ENCODE results near the gene CGNL1.

Gene CGNL1

DNA sequence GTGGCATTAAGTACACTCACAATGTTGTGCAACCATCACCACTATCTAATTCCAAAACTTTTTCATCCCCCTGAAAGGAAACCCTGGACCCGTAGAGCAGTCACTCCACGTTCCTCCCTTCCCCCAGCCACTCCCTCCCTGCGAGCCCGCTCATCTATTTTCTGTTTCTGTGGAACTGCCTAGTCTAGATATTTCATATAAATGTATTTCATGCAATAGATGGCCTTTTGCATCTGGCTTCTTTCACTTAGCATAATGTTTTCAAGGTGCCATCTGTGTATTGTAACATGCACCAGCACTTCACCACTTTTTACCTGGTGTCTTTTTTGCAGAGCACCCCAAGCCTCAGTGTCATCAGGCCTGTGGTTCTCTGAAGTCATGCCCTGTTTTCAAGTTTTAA, 10.7 kb downstream of the CGNL1 start:
- DNase-seq (ENCODE audit: low read depth in 2 of 2): no peak

DNA sequence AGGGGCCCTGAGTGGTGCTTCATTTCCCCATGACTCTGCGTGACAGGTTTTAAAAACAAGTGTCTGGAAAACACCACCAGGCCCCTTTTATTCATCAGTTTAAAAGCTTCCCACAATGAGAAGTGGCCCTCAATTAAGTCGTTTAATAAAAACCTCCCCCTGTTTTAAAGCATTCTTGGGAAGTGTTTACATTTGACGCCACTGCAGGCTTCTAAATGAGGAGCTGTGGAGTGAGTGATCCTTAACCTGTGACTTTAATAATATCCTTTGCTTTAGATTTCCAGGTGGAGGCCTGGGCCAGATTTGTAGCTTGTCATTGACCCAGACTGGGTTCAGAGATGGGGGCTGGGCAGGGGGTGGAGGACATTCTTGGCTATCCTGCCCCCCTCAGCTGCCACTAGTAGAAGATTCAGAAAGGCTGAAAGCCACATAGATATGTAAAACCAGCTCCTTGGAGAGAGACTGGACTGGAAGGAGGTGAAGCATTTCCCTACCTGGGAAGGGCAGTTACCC, 11.3 kb downstream of the CGNL1 start:
- no peak for DNase-seq (ENCODE audit: low read depth in 2 of 2)

DNA sequence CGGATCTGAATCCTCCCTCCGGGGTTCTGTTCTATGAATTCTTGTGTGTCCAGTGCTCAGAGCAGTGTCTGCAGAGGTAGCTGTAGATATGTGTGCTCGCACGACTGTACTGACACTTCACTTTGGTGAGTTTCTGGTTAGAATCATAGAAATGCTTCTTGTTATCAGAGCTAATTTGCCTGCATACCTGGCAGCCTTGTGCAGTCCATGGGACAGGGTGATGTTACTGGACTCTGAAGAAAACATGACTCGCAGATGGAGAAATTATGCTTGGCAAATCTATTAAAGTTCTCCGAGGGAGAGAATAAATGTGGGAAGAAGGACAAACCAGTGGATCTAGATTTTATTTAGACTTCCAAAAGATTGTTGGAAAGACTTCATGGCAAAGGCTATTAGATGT, 12.2 kb downstream of the CGNL1 start:
- DNase-seq (ENCODE audit: low read depth in 2 of 2): no peak

DNA sequence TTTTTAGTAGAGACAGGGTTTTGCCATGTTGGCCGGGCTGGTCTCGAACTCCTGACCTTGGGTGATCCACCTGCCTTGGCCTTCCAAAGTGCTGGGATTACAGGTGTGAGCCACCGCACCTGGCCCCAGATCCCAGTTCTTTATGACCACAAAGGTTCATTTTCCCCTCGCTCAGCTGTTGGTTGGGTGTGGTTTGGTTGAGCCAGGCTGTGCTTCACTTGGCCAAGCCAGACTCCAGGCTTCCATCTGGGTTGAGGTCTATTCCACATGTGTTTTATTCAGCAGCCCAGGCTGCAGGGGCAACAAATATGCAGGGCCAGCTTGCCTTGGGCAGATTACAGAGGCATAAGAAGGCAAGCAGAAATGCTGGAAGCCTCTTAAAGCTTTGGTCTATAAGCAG, 13.7 kb downstream of the CGNL1 start:
- no peak for DNase-seq (ENCODE audit: low read depth in 2 of 2)

DNA sequence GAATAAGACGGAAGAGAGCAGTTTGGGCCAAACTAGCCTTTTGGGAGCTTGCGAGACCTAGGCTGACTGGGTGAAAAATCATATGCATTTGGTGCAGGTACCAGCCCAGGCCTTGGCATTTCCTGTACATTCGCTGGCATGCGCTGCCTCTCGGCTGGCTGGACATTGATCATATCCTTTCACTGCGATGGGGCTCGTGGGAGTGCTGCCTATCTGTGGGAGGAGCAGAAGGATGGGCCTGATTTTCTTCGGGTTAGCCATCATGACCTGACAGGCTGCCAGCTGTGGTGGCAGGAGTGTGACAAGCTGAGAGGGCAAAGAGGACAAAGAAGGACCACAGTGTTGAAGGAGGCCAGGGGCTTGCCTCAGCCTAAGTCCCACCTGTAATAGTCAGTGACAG, 14.3 kb downstream of the CGNL1 start:
- no peak for DNase-seq (ENCODE audit: low read depth in 2 of 2)

DNA sequence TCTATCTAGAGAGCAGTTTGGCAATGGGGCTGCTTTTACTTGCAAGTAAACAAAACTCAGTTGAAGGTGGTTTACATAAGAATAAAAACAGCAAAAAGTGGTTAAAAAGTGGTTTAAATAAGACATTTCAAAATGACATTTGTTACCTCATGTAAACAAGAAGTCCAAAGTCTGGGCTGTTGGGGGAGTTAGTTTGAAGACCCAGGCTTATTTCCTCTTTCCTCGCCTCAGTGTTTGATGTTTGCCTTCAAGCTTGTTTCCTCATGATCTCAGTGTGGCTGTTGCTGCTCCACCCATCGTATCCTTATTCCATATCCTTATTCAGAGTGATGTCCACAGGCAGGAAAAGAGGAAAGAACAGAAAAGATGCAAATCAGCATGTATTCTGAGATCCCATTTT, 15.2 kb downstream of the CGNL1 start:
- no peak for DNase-seq (ENCODE audit: low read depth in 2 of 2)

DNA sequence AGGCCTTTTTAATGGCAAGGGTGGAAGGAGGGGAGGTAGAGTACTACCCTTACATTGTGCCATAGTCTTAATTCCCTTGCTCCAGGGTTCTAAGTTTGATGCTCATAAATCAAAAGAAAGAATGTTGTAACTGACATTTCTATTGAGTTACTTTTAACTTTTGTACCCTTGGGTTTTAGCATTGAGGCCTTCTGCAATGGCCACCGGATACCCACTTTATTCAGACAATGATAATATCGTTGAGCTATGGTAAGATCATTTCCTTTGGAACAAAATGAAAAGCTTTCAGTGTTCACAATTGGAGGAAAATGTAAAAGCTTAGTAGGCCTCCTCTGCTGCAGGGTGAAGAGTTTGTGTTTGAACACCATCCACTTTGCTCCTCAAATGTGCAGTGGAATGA, 16.8 kb downstream of the CGNL1 start:
- DNase-seq (ENCODE audit: low read depth in 2 of 2): no peak

DNA sequence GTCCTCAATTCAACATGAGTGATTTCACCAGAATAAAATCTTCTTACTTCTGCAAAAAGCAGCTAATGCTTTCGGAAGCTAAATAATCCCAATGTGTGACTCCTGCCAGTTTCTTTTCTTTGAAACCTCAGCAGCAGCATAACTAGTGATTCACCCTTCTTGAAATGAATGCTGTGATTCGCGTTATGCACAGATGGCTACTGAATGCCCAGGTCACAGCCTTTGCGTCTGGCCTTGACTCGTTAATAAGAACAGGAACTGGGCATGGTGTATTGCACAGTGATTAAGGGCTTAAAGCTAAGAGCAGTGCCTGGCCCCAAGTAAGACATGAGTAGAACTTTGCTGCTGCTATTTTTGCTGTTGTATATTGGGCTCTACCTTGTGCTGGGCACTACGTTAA, 19.0 kb downstream of the CGNL1 start:
- no peak for DNase-seq (ENCODE audit: low read depth in 2 of 2)

DNA sequence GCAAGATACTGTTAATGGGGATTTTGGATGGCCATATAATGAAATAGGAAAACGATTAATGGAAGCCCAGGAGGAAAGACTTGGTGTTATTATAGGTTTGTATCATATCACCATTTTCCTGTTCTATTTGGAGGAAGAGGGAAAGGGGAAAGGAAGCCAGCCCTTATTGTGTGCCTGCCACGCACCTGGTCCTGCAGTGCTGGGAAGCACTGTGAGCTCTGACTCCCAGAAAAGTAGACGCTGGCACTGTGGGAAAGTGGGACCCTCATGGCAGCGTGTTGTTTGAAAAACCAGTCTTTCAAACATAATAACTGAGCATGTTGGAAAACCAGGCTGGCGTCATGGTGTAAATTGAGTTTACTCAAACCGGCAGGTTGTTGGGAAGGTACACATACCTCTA, 22.0 kb downstream of the CGNL1 start:
- DNase-seq (ENCODE audit: low read depth in 2 of 2): no peak

DNA sequence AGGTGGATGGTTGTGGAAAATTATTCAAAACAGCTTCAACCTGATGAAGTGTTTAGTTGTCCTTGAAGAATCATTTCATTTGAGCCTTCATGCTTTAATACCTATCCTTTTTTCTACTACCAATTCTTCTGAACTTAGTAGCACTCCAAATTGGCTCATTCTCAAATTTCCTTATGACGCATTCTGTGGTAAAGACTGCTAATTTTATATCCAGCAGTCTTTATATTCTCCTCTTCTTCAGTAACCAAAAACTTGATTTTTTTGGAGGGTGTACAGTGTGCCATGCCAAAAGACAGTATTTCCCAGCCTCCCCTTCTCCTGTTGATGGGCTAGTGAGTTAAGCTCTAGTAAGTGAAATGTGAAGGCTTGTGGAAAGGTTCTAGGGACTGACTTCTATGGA, 25.2 kb downstream of the CGNL1 start:
- DNase-seq (ENCODE audit: low read depth in 2 of 2): no peak

DNA sequence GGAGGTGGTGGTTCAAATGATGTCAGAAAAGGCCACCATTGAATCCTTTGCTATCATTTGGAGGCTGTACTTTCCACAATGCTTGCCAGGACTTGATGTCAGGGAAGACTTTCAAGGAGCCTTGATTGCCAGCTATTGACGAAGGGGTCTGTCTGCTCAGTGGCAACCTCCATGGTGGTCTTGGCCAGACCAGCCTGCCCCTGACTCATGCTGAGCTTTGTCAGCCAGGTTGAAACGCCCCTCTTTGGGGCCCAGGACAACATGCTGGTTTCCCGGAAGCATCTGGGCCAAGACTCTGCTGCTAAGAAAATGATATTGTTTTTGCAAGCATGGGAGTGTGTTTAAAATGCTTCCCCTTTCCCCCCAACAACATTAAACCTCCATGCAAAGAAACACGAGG, 26.7 kb downstream of the CGNL1 start:
- no peak for DNase-seq (ENCODE audit: low read depth in 2 of 2)

DNA sequence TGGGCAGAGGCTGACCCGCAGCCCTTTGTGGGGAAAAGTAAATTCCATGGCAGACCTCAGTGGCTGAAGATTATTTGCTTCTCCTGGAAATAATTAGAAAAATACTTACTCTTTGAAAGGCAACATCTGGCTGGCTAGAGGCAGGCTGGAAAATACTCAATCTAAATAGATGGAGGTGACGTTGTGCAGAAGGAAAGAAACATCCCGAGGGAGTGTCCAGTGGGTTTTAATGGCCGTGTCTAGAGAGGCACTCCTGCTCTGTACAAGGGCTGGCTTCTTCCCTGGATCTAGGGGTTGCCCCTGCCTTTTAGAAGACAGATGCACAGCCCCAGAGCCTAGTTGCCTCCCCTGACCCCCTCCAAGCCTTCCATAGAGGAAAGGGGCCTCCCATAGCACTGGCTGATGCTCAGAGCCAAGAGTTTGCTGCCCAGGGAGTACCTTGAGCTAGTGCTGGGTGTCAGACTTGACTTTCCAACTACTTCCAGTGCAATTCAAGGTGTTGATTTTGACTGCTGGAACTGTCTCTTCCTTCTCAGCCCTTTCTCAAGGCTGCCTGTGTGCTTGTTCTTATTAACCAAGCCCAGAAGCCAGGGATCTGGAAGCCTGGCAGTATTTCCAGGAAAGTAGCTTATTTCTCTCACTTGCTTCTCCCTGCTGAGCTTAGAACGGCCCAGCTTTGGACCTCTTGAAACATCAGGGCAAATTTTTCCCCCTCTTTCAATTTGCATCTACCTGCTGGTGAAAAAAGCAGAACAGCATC, 27.4 kb downstream of the CGNL1 start:
- DNase-seq (ENCODE audit: low read depth in 2 of 2): no peak

DNA sequence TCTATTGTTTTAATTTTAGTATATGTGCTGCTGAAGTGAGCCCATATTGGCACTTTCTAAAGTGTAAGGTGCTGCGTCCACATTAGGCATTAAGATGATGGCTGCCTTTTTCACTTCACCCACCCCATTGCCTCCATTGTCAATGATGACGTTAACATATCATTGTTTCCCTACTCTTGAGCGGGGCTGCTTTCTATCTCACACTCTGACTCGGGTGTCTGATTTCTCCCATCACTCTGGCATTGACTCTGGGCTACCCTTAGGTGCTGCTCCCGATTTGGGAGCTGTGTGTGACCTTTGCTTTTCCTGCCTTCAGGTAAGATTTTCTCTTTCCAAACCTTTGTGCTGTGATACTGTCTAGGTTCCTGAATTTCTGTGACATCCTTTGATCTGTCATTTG, 28.8 kb downstream of the CGNL1 start:
- no peak for DNase-seq (ENCODE audit: low read depth in 2 of 2)

DNA sequence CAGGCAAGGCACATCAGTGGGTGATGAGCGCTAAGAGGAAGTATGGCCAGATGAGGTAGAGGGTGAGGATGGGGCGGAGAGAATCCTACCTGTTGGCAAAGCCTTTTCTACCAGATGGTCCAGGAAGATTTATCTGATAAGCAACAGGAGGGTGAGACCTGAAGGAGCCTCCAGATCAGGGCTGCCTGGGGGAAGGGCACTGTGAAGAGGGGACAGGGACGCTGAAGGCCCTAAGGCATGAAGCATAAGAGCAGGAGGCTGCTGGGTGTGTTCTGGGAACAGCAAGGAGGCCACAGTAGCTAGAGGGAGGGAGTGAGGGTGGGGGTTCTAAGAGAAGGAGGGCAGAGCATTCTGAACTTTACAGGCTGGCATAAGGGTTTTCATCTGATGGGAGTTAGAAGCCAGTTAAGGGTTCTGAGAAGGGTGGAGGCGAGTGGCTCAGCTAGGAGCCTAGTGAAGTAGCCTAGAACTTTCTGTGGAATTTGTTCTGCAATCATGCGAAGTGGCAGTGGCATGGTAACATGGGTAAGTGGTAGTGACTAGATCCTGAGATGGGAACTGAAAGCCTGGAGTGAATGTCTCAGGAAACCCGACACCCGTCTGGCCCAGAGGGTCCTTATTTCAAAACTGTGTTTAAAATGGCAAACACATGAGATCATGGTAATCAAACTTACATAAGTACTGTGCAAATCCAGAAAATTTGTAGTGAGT, 29.9 kb downstream of the CGNL1 start:
- DNase-seq (ENCODE audit: low read depth in 2 of 2): no peak

DNA sequence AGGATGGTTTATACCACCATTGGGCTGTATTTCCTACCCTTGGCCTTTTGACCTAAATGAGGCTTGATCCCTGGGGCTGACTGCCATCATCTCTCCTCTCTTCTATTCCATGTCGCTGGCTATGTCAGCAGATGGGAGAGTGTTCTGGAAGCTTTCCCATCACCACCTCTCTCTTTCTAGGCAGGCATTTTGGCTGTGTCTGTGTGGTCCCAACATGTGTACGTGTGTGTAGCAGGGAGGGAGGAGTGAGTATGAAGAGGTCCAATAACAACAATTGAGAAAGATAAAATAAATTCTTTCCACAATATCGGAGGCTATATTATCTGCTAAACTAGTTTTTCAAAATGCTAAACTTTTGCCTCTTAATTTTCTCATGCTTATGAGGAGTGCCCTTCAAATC, 34.1 kb downstream of the CGNL1 start:
- DNase-seq (ENCODE audit: low read depth in 2 of 2): no peak

DNA sequence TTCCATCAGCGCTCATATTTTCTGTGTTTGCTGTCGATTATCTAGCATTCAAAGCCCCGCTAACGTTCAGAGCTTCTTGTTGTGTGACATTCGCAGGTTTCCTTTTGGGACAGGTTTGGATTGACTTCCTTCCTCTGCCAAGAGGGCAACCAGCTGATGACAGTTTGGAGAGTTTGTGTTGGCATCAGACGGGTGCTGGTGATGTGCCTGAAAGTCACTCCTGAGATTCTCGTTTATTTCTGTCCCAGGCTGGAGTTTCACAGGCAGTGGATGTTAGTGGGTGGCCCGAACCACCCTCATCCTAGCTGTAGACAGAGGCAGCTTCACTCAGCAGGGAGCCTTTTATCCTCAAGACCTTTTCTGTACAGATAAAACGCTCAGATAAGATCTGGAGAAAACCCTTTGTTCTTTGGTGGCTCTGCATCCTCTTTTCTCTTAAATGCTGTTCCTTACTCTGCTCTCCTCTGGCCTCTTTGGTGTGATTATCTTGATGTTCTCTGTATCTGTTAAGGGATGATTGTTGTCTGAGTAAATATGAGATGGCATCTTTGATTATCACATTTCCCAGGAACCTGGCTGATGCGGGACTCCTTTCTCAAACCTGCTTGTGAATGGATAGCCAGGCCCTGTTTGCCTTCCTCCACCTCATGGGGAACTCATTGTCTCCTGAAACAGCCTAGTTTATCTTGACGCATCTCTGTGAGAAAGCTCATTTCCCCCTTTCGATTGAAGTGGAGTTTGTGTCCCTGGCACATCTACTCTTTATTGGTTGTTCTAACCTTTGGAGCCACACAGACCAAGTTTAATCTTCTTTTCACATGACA, 35.9 kb downstream of the CGNL1 start:
- DNase-seq (ENCODE audit: low read depth in 2 of 2): no peak

DNA sequence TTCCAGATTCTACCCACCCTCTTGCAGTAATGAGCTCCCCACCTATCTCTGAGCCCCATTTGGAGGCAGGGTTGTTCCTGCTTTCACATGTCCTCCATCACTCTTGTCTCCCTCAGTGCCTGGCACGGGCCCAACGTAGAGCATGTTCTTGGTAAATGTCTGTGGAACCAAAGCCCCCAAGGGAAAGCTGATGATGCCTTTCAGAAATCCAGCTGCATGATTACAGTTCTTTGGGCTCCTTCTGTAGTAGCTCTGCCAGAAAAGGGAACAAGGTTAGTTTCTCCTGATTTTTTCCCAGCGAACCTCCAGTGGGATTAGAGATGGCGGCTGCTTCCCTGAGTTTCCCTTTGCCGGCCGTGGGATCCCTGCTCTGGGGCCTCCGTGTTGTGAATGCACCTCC, 39.3 kb downstream of the CGNL1 start:
- no peak for DNase-seq (ENCODE audit: low read depth in 2 of 2)

DNA sequence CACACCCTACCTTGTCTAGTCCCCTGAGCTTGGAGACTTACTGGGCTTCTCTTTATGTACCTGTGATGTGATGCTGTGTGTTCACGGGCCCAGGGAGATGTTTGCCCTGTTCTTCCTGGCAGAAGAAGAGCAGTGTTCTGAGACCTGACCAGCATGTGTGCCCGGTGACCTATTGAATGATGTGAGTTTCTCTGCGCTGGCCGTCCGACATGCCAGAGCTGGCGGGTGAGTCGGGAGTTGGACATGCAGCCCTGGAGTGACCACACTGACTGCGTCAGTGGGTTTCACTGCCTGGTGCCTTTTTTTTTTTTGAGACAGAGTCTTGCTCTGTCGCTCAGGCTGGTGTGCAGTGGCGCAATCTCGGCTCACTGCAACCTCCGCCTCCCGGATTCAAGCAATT, 42.3 kb downstream of the CGNL1 start:
- no peak for DNase-seq (ENCODE audit: low read depth in 2 of 2)

DNA sequence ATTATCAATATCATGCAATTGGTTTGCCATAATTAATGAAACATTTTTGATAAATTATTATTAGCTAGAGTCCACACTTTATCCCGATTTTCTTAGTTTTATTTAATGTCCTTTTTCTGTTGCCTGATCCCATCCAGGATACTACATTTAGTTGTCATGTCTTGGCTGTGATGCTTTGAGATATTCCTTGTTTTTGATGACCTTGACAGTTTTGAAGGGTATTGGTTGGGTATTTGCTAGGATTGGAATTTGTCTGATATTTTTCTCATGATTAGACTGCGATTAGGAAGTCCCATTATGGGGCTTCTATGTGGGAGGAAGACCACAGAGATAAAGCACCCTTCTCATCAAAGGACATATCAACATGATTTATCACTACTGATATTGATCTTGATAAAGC, 43.0 kb downstream of the CGNL1 start:
- no peak for DNase-seq (ENCODE audit: low read depth in 2 of 2)

DNA sequence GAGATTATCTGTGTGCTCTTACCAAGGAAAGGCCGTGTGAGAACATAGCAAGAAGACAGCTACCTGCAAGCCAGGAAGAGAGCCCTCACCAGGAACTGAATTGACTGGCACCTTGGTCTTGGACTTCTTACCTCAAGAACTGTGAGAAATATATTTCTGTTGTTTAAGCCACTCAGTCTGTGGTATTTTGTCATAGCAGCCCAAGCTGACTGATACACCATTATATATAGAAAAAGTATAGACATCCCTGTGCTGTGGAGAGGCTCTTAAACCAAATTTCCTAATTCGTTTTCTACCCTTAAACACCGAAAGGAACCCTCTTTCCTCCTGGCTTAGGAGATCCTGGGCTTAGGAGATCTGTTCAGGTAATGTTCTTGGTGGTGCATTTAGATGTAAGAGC, 44.8 kb downstream of the CGNL1 start:
- DNase-seq (ENCODE audit: low read depth in 2 of 2): no peak

DNA sequence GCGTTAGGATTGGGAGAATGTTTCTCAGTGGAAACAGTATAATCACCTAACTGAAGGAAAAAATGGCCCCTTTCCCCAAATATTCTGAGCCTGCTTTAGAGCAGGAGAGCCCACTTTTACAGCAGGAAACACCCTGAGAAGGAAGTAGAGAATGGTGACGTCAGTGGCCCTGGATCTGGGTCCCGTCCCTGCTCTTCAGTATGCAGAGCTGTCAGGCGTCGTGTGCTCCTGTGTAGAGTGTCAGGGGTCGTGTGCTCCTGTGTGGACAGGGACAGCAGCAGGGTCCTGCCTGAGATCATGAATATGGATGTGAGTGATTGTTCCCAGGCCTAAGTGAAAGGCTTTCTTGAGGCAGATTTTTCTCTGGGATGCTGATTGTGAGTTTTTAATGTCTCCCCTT, 45.2 kb downstream of the CGNL1 start:
- DNase-seq (ENCODE audit: low read depth in 2 of 2): no peak

DNA sequence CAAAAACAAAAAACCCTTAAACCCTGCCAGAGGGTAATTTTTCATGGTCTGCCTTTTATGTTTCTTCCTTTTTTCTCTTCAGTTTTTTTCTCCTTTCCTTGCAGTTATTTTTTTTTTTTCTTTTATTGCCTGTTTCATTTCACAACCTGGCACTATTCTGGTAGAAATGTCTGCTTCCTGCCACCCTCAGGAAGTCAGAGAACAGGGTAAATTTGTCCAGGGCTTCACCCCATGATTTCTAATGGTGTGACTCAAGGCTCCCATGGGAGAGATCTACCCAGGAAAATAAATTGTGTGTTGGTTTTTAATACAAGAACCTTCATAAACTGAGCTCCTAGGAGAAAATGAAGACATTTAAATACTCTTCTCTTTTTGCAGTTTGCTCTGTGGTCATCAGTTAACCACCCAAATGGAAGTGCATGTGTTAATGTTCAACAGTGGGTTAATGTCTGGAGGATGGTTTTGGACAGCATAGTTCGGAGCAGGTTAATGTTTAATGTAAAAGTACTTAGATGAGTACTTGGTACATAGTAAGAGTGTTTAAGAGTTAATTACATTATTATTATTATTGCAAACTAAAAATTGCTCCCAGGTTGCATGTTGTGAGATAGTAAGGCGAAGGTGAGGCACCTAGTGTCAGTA, 45.9 kb downstream of the CGNL1 start:
- no peak for DNase-seq (ENCODE audit: low read depth in 2 of 2)

All from activated CD4-positive, alpha-beta T cell treated with anti-CD3 and anti-CD28 coated beads for 24 hours (primary cell).